SK-MEL-5 (cell line): Measurements from ENCODE around the gene ITGB1BP1. TPM values are rescaled to one million over a fixed set of nuclear protein-coding genes. Genes with fewer than 3 reads are reported as not detected.
"Not testable (repeated sequence)": the region's sequence is repeated elsewhere in the genome, so short reads cannot be mapped to it uniquely, and the experiment has no call there.

ENCODE experiments used
- DNase-seq: peaks from one replicate; pipeline ENCODE4 v3.0.0-alpha.2; 2016; ENCODE audit warnings: low read depth, low spot score
- in situ Hi-C: cut with HindIII; loops from 2 replicates; pipeline ENCODE4 v1.10.0; 2016; ENCODE audit warnings: low sequenced_read_pairs, high pct_unique_total_duplicates, low pct_unique_long_range_greater_than_20kb
- total RNA-seq: library from RNA; depleted of rRNA; stranded (reverse); fragments of >200 nt; shearing (Covaris generic); gene quantifications from 2 replicates; pipeline ENCODE4 v1.2.3, GENCODE V29; 2014

The ITGB1BP1 gene
- total RNA-seq, 1 experiment from 2014 or later: 91.0 TPM

GRCh38 chr2:9406529-9407362 is 16.6 kb downstream of the ITGB1BP1 start:
- no peak for DNase-seq
- in situ Hi-C loops: no loop called here

GRCh38 chr2:9405636-9406035 is 17.7 kb downstream of the ITGB1BP1 start:
- no peak for DNase-seq
- in situ Hi-C loops: no loop called here

DNA sequence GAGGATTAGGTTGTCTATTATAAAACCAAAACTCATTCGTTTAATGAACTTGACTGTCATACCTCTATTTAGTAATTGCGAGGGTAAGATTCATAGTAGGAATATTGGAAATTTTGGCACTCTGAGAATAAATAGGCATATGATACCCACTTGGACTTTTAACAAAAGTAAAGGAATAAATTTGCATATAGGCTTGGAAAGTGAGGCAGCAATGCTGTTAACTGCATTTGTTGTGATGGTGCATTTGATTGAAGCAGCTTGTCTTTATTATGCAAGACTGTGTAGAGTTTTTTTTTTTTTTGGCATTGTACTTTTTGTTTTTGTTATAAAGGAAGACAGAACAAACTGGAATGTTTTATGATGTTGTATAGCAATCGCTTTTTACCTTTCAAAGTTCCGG is 18.9 kb downstream of the ITGB1BP1 start:
- no peak for DNase-seq
- in situ Hi-C loops: no loop called here

DNA sequence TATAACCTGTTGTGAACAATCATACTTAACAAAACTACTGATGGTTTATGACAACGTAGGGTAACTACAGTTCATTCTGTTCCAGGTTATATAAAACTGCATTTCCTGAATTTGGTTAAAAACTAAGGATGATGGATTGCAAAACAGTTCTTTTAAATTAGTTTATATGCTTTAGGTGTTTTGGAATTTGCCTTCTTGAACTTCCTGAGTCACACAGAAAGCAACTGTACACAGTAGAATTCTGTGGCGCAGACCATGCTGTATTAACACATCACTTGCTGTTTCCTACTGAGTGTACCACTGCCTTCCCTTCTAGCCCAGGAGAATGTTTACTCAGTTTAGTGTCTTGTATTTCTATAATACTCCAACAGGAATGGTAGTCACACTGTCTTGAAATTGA is 19.4 kb downstream of the ITGB1BP1 start:
- in situ Hi-C loops: no loop called here
- DNase-seq: no peak

GRCh38 chr2:9401646-9402371 is 21.5 kb downstream of the ITGB1BP1 start:
- in situ Hi-C loops: no loop called here
- DNase-seq: peak; percentile 65

- in situ Hi-C loops: no loop called here
- DNase-seq: no peak
These were observed 22.2 kb downstream of the ITGB1BP1 start for GRCh38 chr2:9401059-9401547.

DNA sequence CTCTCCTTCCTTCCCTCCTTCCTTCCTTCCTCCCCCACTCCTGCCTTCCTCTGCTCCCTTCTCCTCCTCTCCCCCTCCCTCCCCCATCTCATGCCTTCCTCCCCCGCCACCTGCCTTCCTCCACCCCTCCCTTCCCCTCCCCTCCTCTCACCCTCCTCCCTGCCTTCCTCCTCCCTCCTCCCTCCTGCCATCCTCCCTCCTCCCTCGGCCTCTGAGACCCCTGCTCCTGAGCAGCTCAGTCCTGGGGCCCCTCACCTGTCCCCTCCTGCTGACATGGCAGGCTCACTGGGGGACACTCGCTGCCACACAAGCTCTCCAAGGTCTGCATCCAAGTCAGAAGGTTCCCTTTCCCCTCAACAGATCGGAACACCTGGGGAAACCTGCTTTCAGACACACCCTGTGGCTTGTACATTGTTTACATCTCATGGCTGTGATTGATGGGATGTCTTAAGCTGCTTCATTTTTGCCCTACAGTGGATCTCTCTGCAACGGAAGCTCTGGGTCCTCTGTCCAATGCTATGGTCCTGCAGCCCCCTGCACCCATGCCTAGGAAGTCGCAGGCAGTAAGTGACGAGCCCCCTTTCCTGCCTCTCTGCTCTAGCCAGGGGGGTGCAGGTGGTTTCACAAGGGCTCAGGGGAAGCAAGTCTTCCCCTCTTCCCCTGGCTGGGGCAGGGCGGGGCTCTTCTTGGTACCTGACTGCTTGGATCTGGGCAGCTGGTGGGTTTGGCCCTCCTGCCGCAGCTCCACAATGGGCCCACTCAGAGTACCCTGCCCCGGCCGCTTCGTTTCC is 22.9 kb downstream of the ITGB1BP1 start:
- DNase-seq: no peak
- in situ Hi-C loops: no loop called here

GRCh38 chr2:9398881-9399780 is 24.2 kb downstream of the ITGB1BP1 start:
- in situ Hi-C loops: no loop called here
- DNase-seq: peak; percentile 97

DNA sequence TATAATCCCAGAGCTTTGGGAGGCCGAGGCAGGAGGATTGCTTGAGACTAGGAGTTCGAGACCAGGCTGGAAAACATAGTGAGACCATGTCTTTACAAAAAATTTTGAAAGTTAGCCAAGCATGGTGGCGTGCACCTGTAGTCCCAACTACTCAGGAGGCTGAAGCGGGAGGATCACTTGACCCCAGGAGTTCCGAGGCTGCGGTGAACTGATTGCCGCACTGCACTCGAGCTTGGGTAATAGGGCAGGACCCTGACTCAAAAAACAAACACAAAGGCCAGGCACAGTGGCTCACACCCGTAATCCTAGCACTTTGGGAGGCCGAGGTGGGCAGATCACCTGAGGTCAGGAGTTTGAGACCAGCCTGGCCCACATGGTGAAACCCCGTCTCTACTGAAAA is 25.1 kb downstream of the ITGB1BP1 start:
- DNase-seq, in situ Hi-C loops: not testable (repeated sequence)

- no peak for DNase-seq
- in situ Hi-C loops: no loop called here
These were observed 26.1 kb downstream of the ITGB1BP1 start for GRCh38 chr2:9397201-9397600.

DNA sequence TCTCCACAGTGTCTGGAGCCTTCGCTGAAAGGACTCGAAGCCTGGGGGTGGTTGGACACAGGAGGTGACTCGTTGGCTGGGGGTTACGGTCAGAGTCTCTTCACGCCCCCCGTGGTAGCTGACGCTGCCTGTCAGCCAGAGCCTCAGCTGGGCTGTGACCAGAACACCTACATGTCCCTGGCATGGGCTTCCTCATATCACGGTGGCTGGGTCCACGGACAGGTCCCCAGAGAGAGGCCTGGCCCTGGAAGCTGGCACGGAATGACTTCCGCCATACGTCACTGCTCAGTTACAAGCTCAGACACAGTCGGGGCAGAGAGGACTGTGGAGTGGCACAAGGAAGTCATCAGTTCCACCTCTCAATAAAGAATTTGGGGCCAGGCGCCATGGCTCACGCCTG is 28.5 kb downstream of the ITGB1BP1 start:
- no peak for DNase-seq
- in situ Hi-C loops: no loop called here

DNA sequence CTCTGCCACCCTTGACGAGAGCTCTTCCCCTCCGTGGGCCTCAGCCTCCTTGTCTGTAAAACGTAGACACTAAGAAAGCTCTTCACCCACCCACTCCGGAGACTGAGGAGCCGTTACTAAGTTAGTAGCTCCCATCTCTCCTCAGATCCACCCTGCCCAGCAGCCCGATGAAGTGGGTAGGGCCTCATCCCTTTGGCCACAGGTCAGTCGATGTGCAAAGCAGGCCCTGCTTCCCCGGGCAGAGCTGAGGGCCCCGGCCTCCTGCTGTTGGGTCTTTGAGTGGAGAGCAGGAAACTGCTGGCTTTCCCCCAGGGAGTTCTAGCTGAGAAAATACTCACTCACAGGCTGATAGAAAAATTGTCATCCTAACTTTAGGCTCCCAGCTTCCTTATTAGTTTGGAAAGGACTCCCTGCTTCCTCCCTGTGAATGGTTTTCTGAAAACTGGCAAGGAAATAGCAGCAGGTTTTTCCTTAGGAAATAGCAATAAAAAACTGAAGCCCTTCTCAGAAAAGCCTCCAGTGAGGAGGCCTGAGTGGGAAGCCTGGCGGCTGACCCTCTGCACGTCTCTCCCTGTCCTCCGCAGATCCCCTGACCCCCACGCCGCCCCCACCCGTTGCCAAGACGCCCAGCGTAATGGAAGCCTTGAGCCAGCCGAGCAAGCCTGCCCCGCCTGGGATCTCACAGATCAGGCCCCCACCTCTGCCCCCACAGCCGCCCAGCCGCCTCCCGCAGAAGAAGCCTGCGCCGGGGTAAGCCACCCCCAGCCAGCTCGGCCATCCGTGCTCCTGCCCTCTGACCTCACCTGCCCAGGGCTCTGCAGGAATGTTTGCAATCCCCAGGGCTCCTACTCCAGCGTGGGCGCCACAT is 30.2 kb downstream of the ITGB1BP1 start:
- in situ Hi-C loops: no loop called here
- no peak for DNase-seq

DNA sequence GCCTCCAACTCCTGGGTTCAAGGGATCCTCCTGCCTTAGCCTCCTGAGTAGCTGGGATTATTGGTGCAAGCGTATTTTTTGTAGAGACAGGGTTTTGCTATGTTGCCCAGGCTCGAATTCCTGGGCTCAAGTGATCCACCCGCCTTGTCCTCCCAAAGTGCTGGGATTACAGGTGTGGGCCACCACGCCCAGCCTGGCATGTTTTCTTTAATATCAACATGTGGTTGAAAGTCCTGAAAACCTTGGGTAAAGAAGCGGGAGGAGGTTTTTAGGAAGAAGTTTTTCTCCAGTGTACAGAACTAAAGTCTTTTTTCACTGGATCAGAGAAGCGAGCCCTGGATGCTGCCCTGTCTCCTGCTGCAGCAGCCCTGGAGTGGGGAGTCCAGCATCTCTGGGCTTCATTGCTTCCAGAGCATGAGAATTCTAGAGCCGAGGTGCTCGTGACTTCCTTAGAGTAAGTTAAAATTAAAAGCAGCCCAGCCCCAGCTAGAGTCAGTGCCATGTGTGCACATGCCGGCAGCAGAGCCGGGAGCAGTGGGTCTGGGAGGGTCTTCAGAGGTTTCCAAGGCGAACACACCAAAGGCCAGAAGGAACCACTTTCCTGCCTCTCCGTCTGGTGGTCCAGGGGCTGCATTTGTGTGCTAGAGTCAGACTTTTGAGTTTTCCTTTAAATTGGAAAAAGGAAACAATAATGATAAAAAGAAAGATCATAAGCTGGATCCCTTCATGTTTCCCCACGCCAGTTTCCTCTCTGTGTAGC is 31.2 kb downstream of the ITGB1BP1 start:
- in situ Hi-C loops: no loop called here
- no peak for DNase-seq

- no peak for DNase-seq
- in situ Hi-C loops: no loop called here
These were observed 32.3 kb downstream of the ITGB1BP1 start for GRCh38 chr2:9390991-9391390.

- in situ Hi-C loops: no loop called here
- no peak for DNase-seq
These were observed 33.0 kb downstream of the ITGB1BP1 start for GRCh38 chr2:9390151-9390850.
